Activated CD4-positive, alpha-beta T cell treated with anti-CD3 and anti-CD28 coated beads, Interleukin-2, Interleukin-4, amounts not matched to agents 100 ng/mL and 50 ng/mL, durations not matched to agents 16 hours and 8 hours (primary cell): ENCODE data around the gene MAP3K14.
"Not testable (repeated sequence)": the region's sequence is repeated elsewhere in the genome, so short reads cannot be mapped to it uniquely, and the experiment has no call there.

Experiments
- DNase-seq: peaks from one replicate; pipeline ENCODE4 v3.0.0-alpha.2; 2020; ENCODE audit warnings: low spot score

MAP3K14 gene

GRCh38 chr17:45315648-45316433 is 979 bp downstream of the MAP3K14 start:
- no peak for DNase-seq

- DNase-seq: peak; percentile 63
Measured at GRCh38 chr17:45314741-45315647, 1.8 kb downstream of the MAP3K14 start.

GRCh38 chr17:45313996-45314740 is 2.7 kb downstream of the MAP3K14 start:
- DNase-seq: peak; percentile 73

DNA sequence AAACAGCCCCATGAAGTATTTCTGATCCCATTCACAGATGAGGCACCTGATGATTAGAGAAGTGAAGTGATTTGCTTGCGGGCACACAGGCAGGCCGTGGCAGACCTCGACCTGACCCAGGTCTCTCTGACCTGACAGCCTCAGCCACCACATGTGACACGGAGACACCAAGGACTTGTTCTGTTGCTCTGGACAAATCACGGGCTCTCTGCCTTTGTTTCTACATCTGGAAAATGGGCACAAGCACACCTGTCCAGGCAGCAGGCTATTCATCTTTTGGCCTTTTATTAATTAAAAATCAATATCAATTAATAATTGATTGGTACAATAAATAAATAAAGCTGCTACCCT is 3.4 kb downstream of the MAP3K14 start:
- DNase-seq: no peak

DNA sequence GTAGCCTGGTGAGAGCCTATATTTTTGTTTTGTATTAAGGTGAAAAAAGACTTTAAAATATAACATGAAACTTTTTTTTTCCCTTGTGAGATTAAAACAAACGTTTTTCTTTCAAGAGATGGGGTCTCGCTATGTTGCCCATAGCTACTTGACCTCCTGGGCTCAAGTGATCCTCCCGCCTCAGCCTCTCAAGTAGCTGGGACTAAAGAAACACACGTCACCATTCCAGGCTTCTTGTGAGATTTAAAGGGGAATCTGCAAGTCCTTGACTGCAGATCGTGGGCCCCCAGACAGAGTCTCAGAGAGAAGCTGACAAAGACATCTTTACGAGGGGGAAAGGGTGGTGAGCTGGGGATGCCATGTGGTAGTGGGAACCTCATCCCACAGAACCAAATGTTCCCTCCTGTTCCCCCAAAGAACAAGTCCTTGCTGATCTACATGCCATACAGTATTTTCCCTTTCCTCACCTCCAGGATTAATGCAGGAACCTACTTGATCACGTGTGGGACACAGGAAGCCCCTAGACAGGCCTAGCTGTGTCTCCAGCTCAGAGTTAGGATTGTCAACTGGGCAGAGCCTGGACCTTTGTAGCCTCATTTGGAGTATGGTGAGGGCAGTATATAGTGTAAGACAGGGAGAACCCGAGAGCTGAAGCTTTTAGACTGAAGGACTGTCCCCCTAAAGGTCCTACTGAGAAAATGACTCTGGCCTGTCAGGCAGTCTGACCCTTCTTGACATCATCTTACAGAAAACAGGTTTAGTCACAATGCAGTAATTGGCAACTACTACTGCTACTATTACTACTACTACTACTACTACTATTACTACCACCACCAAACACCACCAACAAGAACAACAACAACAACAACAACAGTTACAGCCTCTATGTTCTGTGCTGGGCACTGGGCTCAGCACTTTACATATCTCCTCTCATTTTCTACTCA is 4.1 kb downstream of the MAP3K14 start:
- peak; percentile 40 for DNase-seq

- DNase-seq: peak; percentile 97
Measured at GRCh38 chr17:45311760-45312476, 4.9 kb downstream of the MAP3K14 start.

GRCh38 chr17:45311401-45311759 is 5.4 kb downstream of the MAP3K14 start:
- DNase-seq: no peak

- DNase-seq: no peak
Measured at GRCh38 chr17:45310380-45311324, 6.2 kb downstream of the MAP3K14 start.

DNA sequence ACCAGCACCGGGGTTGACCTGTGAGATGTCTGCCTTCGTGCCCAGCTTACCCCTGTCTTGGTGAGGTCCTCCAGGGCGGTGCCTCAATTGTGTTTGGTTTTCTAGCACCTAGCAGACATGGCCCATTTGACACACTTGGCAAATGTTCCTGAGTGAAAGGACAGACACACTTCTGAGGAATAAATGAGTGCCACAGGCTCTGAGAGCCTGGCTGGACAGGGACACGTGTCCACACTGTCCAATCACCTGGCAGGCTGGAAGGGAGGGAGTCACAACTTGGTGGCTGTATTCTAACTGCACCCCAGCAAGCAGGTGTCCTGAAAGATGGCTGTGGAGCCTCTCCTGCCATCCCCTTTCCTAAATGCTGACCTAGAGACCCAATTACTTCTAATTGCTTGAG is 7.4 kb downstream of the MAP3K14 start:
- no peak for DNase-seq

DNA sequence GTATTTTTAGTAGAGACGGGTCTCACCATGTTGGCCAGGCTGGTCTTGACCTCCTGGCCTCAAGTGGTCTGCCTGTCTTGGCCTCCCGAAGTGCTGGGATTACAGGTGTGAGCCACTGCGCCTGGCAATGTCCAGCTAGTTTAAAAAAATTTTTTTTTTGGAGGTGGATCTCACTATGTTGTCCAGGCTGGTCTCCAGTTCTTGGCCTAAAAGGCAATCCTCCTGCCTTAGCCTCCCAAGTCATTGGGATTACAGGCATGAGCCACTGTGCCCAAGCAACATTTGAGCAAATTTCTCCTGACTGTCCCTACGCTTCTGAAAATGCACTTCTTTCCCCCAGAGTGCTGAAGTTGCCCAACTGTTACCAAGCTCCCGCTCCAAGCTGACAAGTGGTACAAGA is 8.0 kb downstream of the MAP3K14 start:
- no peak for DNase-seq

- no peak for DNase-seq
Measured at GRCh38 chr17:45308016-45308365, 8.8 kb downstream of the MAP3K14 start.

DNA sequence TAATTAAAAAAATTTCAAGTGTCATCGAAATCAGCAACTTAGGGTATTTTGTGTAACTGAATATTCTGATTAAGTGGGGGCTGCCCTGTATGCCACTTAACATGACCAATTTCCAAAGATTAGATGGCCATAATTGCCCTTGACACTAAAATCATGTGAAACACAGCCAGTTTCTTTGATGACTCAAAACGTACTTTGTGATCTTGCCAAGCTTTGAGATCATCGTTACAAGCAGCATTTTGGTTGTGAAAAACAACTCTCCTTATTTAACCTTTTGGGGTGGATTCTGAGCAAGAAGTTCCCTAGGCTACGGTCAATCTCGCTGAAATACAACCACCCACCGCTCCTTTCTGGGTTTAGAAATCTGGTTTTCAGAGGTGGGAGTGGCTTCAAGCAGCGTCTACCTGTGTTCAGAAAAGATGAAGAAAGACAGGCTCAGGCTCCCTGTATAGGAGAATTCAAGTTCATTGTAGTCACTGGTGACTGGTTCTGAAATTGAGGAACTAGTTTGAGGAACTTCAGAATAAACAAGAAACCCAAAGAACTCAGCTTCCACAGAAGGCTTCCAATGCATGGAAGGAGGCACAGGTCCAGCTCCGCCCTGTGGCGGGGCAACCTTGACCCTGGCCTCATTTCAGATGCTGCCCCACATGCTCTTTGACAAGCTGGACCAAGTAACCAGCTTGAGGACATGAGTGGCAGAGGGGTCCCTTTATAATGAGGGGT is 9.4 kb downstream of the MAP3K14 start:
- DNase-seq: peak; percentile 91

- DNase-seq: no peak
Measured at GRCh38 chr17:45306623-45307022, 10.2 kb downstream of the MAP3K14 start.

- DNase-seq: no peak
Measured at GRCh38 chr17:45306094-45306493, 10.7 kb downstream of the MAP3K14 start.

DNA sequence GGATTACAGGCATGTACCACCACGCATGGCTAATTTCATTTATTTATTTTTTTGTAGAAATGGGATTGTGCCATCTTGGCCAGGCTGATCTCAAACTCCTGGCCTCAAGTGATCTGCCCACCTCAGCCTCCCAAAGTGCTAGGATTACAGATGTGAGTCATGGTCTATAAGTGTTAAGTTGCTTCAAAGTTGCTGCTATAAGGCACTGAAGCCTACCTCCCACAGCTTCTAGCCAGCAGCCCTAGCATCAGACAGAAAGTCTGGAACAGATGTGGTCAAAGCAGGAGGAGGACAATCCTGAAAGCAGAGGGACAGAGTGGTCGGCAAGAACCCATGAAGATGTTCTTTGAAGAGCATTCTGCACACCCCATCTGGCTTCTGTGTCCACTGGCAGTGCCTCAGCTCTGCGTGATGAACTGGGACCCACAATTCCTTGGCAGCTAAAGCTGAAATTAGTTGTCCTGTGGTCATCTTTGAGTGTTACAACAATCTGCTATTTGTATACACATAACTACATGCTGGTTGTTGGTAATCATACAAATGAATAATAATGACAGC is 11.2 kb downstream of the MAP3K14 start:
- no peak for DNase-seq

DNA sequence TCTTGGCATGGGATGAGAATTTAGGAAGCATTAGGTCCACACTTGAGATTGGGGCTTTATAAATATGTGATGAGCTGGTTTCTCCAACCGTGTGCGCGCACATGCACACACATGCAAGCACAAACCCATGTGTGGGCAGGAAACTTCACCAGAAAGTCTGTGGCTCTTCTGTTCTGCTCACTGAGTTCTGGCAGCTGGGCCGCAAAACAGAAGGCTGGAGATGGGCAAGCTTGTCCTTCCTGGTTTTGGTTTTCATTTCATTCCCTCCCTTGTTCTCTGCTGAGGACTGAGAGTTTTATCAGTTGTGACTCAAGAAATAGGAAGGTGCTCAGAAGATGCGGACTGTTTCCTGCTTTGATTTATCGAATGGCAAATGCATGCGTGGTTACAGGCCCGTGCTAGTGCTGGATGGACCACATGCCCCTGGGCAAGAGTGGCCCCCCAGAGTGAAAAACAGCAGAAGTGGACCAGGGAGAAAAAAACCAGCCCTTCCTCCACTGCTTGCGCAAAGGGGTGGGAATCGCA is 14.1 kb downstream of the MAP3K14 start:
- DNase-seq: peak; percentile 54

GRCh38 chr17:45302220-45302619 is 14.6 kb downstream of the MAP3K14 start:
- not testable (repeated sequence) for DNase-seq

- no peak for DNase-seq
Measured at GRCh38 chr17:45301674-45302073, 15.1 kb downstream of the MAP3K14 start.
